Measurements from ENCODE around the gene TUBD1. TPM values are rescaled to one million over a fixed set of nuclear protein-coding genes. Genes with fewer than 3 reads are reported as not detected.

Gene TUBD1
- total and polyA plus RNA-seq, 4 donors = 2.1 to 12.7 (median 6.0) TPM

DNA sequence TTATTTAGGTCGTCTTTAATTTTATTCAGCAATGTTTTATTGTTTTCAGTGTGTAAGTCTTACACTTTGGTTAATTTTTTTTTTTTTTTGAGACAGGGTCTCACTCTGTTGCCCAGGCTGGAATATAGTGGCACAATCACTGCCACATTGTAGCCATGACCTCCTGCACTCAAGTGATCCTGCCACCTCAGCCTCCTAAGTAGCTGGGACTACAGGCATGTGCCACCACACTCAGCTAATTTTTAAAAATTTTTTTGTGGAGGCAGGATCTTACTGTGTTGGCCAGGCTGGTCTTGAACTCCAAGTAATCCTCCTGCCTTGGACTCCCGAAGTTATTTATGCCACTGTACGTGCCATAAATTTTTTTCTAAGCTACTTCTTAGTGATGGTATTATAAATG is 14.7 kb upstream of the TUBD1 start (continued):
- TF ChIP-seq, protein P1, sequence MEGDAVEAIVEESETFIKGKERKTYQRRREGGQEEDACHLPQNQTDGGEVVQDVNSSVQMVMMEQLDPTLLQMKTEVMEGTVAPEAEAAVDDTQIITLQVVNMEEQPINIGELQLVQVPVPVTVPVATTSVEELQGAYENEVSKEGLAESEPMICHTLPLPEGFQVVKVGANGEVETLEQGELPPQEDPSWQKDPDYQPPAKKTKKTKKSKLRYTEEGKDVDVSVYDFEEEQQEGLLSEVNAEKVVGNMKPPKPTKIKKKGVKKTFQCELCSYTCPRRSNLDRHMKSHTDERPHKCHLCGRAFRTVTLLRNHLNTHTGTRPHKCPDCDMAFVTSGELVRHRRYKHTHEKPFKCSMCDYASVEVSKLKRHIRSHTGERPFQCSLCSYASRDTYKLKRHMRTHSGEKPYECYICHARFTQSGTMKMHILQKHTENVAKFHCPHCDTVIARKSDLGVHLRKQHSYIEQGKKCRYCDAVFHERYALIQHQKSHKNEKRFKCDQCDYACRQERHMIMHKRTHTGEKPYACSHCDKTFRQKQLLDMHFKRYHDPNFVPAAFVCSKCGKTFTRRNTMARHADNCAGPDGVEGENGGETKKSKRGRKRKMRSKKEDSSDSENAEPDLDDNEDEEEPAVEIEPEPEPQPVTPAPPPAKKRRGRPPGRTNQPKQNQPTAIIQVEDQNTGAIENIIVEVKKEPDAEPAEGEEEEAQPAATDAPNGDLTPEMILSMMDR (IDR thresholded peaks at IDR 0.05; ENCODE audit: low read depth, low read length, missing input control) = no peak
- TF ChIP-seq JUND (IDR thresholded peaks at IDR 0.05) (no peak), RXRA (IDR thresholded peaks at IDR 0.05) (no peak)
- TF ChIP-seq, protein P2, sequence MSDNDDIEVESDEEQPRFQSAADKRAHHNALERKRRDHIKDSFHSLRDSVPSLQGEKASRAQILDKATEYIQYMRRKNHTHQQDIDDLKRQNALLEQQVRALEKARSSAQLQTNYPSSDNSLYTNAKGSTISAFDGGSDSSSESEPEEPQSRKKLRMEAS (IDR thresholded peaks at IDR 0.05) = no peak

DNA sequence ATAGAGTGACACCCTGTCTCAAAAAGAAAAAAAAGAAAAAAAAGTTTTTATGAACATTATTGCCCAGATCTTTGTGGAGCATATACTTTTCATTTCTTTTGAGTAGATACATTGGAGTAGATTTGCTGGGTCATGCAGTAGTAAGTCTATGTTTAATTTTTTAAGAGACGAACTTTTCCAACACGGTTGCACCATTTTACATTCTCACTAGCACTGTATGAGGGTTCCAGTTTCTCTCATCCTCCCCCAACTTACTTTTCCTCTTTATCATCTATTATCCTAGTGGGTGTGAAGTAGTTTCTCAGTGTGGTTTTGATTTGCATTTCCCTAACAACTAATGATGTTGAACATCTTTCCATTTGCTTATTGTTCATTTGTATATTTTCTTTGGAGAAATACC is 10.7 kb upstream of the TUBD1 start:
- WGBS = 94% methylated on average over 2 of the region's 2 CpGs
- Histone ChIP-seq H3K4me3 (ENCODE audit: low read depth in 1 of 3, low read length in 3 of 3) (no peak overlapping the region), H3K36me3 (ENCODE audit: control insufficient read depth in 4 of 4, insufficient read depth in 3 of 4, low read depth in 1 of 4, low read length in 3 of 4) (peaks cover 0 to 2% (median 0%) of the 10 kb centered on the region in 4 donors), H3K9ac (ENCODE audit: low read depth in 1 of 2, low read length in 2 of 2) (no peak overlapping the region), H3K4me1 (ENCODE audit: control insufficient read depth in 4 of 4, insufficient read depth in 4 of 4, low read length in 3 of 4) (peaks cover 0 to 2% (median 0%) of the 10 kb centered on the region in 4 donors), H3K9me3 (ENCODE audit: control insufficient read depth in 4 of 4, low read length in 3 of 4) (no peaks in the 10 kb centered on the region), H3K27ac (ENCODE audit: low read depth in 1 of 2, low read length in 2 of 2) (no peak overlapping the region), H3K27me3 (ENCODE audit: control insufficient read depth in 4 of 4, insufficient read depth in 4 of 4, low read length in 3 of 4) (no peaks in the 10 kb centered on the region)
- no peak for TF ChIP-seq YY1 (IDR thresholded peaks at IDR 0.05)
- TF ChIP-seq JUND (IDR thresholded peaks at IDR 0.05) = no peak
- no peak for TF ChIP-seq HNF4G (IDR thresholded peaks at IDR 0.05)
- TF ChIP-seq RAD21 (IDR thresholded peaks at IDR 0.05) = no peak
- TF ChIP-seq FOXA1 (IDR thresholded peaks at IDR 0.05) = no peak
- TF ChIP-seq, protein P3, sequence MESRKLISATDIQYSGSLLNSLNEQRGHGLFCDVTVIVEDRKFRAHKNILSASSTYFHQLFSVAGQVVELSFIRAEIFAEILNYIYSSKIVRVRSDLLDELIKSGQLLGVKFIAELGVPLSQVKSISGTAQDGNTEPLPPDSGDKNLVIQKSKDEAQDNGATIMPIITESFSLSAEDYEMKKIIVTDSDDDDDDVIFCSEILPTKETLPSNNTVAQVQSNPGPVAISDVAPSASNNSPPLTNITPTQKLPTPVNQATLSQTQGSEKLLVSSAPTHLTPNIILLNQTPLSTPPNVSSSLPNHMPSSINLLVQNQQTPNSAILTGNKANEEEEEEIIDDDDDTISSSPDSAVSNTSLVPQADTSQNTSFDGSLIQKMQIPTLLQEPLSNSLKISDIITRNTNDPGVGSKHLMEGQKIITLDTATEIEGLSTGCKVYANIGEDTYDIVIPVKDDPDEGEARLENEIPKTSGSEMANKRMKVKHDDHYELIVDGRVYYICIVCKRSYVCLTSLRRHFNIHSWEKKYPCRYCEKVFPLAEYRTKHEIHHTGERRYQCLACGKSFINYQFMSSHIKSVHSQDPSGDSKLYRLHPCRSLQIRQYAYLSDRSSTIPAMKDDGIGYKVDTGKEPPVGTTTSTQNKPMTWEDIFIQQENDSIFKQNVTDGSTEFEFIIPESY (IDR thresholded peaks at IDR 0.05) = no peak
- TF ChIP-seq TAF1 (conservative IDR thresholded peaks at IDR 0.05) = no peak
- no peak for TF ChIP-seq NR2F2 (IDR thresholded peaks at IDR 0.05)
- no peak for TF ChIP-seq HNF4A (conservative IDR thresholded peaks at IDR 0.05)
- TF ChIP-seq RXRA (IDR thresholded peaks at IDR 0.05) = no peak
- no peak for TF ChIP-seq FOXA2 (IDR thresholded peaks at IDR 0.05)
- TF ChIP-seq, protein P4, sequence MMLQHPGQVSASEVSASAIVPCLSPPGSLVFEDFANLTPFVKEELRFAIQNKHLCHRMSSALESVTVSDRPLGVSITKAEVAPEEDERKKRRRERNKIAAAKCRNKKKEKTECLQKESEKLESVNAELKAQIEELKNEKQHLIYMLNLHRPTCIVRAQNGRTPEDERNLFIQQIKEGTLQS (IDR thresholded peaks at IDR 0.05) = no peak
- TF ChIP-seq, protein P5, sequence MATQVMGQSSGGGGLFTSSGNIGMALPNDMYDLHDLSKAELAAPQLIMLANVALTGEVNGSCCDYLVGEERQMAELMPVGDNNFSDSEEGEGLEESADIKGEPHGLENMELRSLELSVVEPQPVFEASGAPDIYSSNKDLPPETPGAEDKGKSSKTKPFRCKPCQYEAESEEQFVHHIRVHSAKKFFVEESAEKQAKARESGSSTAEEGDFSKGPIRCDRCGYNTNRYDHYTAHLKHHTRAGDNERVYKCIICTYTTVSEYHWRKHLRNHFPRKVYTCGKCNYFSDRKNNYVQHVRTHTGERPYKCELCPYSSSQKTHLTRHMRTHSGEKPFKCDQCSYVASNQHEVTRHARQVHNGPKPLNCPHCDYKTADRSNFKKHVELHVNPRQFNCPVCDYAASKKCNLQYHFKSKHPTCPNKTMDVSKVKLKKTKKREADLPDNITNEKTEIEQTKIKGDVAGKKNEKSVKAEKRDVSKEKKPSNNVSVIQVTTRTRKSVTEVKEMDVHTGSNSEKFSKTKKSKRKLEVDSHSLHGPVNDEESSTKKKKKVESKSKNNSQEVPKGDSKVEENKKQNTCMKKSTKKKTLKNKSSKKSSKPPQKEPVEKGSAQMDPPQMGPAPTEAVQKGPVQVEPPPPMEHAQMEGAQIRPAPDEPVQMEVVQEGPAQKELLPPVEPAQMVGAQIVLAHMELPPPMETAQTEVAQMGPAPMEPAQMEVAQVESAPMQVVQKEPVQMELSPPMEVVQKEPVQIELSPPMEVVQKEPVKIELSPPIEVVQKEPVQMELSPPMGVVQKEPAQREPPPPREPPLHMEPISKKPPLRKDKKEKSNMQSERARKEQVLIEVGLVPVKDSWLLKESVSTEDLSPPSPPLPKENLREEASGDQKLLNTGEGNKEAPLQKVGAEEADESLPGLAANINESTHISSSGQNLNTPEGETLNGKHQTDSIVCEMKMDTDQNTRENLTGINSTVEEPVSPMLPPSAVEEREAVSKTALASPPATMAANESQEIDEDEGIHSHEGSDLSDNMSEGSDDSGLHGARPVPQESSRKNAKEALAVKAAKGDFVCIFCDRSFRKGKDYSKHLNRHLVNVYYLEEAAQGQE (IDR thresholded peaks at IDR 0.05) = no peak
- TF ChIP-seq EGR1 (IDR thresholded peaks at IDR 0.05; ENCODE audit: low read depth in 2 of 2) = no peak
- TF ChIP-seq SP1 (IDR thresholded peaks at IDR 0.05) = no peak
- TF ChIP-seq GABPA (IDR thresholded peaks at IDR 0.05 in 1 of 2, conservative IDR thresholded peaks at IDR 0.05 in 1 of 2) = no peak
- TF ChIP-seq, protein P1 (IDR thresholded peaks at IDR 0.05; ENCODE audit: low read depth, low read length, missing input control) = no peak
- TF ChIP-seq, protein P2 (IDR thresholded peaks at IDR 0.05) = no peak
- DNase-seq (ENCODE audit: low spot score) = no peak

Data from liver (tissue), 9 donors.